ENCODE data around the gene MEA1. TPM values are rescaled to one million over a fixed set of nuclear protein-coding genes. Genes with fewer than 3 reads are reported as not detected.

The MEA1 gene
- total and polyA plus RNA-seq, 2 of the 4 experiments (the other 2 are of a cell fraction) = 116 to 126 TPM

- H3K4me2 ChIP-seq (ENCODE audit: low read depth, low read length) = no peak overlapping the region
- no peak overlapping the region for H2BK5ac ChIP-seq (ENCODE audit: low read depth, low read length, poor library complexity, severe bottlenecking)
- in situ Hi-C loops (cut with MboI; ENCODE audit: low sequenced_read_pairs) = no loop called here
- H3K4me1 ChIP-seq (ENCODE audit: control insufficient read depth, insufficient read depth, low read length) = peaks cover 7% of the 10 kb centered on the region; the same call in 1 of the 2 replicates
- TSS peak; percentile 66 for BruUV-seq (replicated peaks)
- H4K5ac ChIP-seq (ENCODE audit: low read depth, low read length) = no peak overlapping the region
- H4K20me1 ChIP-seq (ENCODE audit: insufficient read depth, low read length) = no peaks in the 10 kb centered on the region
- H3K9ac ChIP-seq (ENCODE audit: low read depth, low read length) = 0 out of 2 replicates have a peak overlapping the region, but pooled peaks have one; percentile 28
- POLR2A ChIA-PET (ENCODE audit: unreplicated experiment) = no interaction called here
- H2AFZ ChIP-seq (replicated peaks; ENCODE audit: low read length, poor library complexity) = no peak overlapping the region
- no peak overlapping the region for H2AK5ac ChIP-seq (ENCODE audit: low read depth, low read length)
- ATAC-seq (ENCODE audit: low read depth) (peak; percentile 87), DNase-seq (peak; percentile 58)
- H3K9me1 ChIP-seq (ENCODE audit: insufficient read depth, low read length) = peaks cover under 1% of the 10 kb centered on the region; the same call in 1 of the 2 replicates
- H3K14ac ChIP-seq (replicated peaks; ENCODE audit: low read depth, low read length) = no peak overlapping the region
- H3K23ac ChIP-seq (ENCODE audit: low read depth, low read length) = no peak overlapping the region
- intact Hi-C loops (cut with micrococcal nuclease) = no loop called here
- peaks cover 47% of the 10 kb centered on the region for H3K36me3 ChIP-seq (ENCODE audit: control insufficient read depth, insufficient read depth, low read length)
- H3K18ac ChIP-seq (ENCODE audit: low read depth, low read length) = no peak overlapping the region
- no peak overlapping the region for H4K8ac ChIP-seq (ENCODE audit: low read depth in 2 of 2, low read length in 2 of 2)
- H3K4ac ChIP-seq (ENCODE audit: low read depth, low read length) = no peak overlapping the region
- H2AK9ac ChIP-seq (replicated peaks; ENCODE audit: low read depth, low read length, poor library complexity) = no peak overlapping the region
- H3K56ac ChIP-seq (ENCODE audit: extremely low read depth, insufficient read depth, low read length) = no peak overlapping the region
- 93% methylated on average over 6 of the region's 9 CpGs; no CpG with 5 or more reads in 1 of the 2 experiments for WGBS, 2 experiments (ENCODE audit: extremely low coverage in 2 of 2, insufficient read length in 1 of 2)
- no peak overlapping the region for H3K4me3 ChIP-seq (ENCODE audit: insufficient read depth, low read depth, low read length)
- no peaks in the 10 kb centered on the region for H3K27me3 ChIP-seq (ENCODE audit: control insufficient read depth, insufficient read depth, low read length)
- dilution Hi-C loops (cut with HindIII; ENCODE audit: low sequenced_read_pairs, unreplicated experiment) = no loop called here
- H4K91ac ChIP-seq (ENCODE audit: insufficient read depth, low read depth, low read length) = no peak overlapping the region
- H2BK20ac ChIP-seq (ENCODE audit: low read depth, low read length) = no peak overlapping the region
- H3K79me1 ChIP-seq (ENCODE audit: low read depth in 1 of 2, low read length in 2 of 2) = peaks cover 0 to 7% of the 10 kb centered on the region in 2 experiments; a peak in 1 of 4 replicates
- no peak overlapping the region for H2BK15ac ChIP-seq (ENCODE audit: low read depth, low read length)
- CTCF ChIA-PET = no interaction called here
- H3K27ac ChIP-seq (ENCODE audit: insufficient read depth, low read length) = 0 out of 2 replicates have a peak overlapping the region, but pooled peaks have one; percentile 3
- TF ChIP-seq SMC3 (IDR thresholded peaks at IDR 0.05; ENCODE audit: low read depth, low read length) (peak; percentile 44), MXI1 (IDR thresholded peaks at IDR 0.05; ENCODE audit: borderline replicate concordance, low read depth, low read length) (no peak), CTCF (conservative IDR thresholded peaks at IDR 0.05; ENCODE audit: low read depth, low read length) (peak; percentile 42), CEBPB (IDR thresholded peaks at IDR 0.05; ENCODE audit: low read depth, low read length) (no peak), RFX5 (IDR thresholded peaks at IDR 0.05; ENCODE audit: low read depth, low read length) (no peak), POLR2A (IDR thresholded peaks at IDR 0.05; ENCODE audit: low read depth, low read length) (no peak), BHLHE40 (IDR thresholded peaks at IDR 0.05; ENCODE audit: low read depth, low read length) (no peak), RAD21 (IDR thresholded peaks at IDR 0.05; ENCODE audit: low read length) (peak; percentile 50), NFE2L2 (IDR thresholded peaks at IDR 0.05; ENCODE audit: low read depth, low read length) (no peak), RCOR1 (IDR thresholded peaks at IDR 0.05; ENCODE audit: insufficient replicate concordance, low read length) (no peak), FOS (IDR thresholded peaks at IDR 0.05; ENCODE audit: low read depth, low read length) (no peak), USF2 (IDR thresholded peaks at IDR 0.05; ENCODE audit: low read depth, low read length) (no peak), ELK1 (IDR thresholded peaks at IDR 0.05; ENCODE audit: borderline replicate concordance, low read depth, low read length) (no peak), MAFK (IDR thresholded peaks at IDR 0.05; ENCODE audit: low read depth, low read length) (no peak)
- H3K9me3 ChIP-seq (ENCODE audit: control insufficient read depth, insufficient read depth, low read length) = no peaks in the 10 kb centered on the region
- H2BK120ac ChIP-seq (ENCODE audit: low read depth, low read length) = no peak overlapping the region
Measured at GRCh38 chr6:42963855-42964605, 49.7 kb downstream of the MEA1 start.

Data from IMR-90 (cell line).